BJ (cell line): ENCODE data around the gene GLP2R. TPM values are rescaled to one million over a fixed set of nuclear protein-coding genes. Genes with fewer than 3 reads are reported as not detected.

Experiments used
- CTCF ChIA-PET: fragments of 350-600 bp; formaldehyde crosslinking; extraction: SDS; loops from one replicate; lab custom pipeline; 2021; ENCODE audit warnings: antibody characterized with exemption, inconsistent platforms; lab: Yijun Ruan, JAX
- POLR2A ChIA-PET: fragments of 300-600 bp; sonication (Branson Sonifier 250); formaldehyde crosslinking; extraction: SDS; loops from one replicate; lab custom pipeline; 2021; ENCODE audit warnings: antibody characterized with exemption; lab: Charles Lee
- DNase-seq: peaks from one replicate; pipeline ENCODE4 v3.0.0-alpha.2; 2011; ENCODE audit warnings: low read depth
- H3K27me3 ChIP-seq: 2 replicates; pipeline ENCODE4 v1.6.0; 2011; ENCODE audit warnings: low read length; ENCODE audit not compliant: control insufficient read depth, insufficient read depth
- H3K36me3 ChIP-seq: 2 replicates; pipeline ENCODE4 v1.5.1; 2011; ENCODE audit warnings: low read length; ENCODE audit not compliant: control insufficient read depth, insufficient read depth
- H3K4me3 ChIP-seq: 2 replicates; pipeline ENCODE4 v1.5.1; 2011; ENCODE audit warnings: low read depth, mild to moderate bottlenecking, control low read depth, low read length
- polyA plus RNA-seq: library from polyadenylated mRNA; depleted of rRNA; stranded (reverse); fragments of >200 nt; gene quantifications from 2 replicates; pipeline ENCODE4 v1.2.3, GENCODE V29; 2011
- TF ChIP-seq, protein P1 (sequence below): IDR thresholded peaks from 2 replicates; pipeline ENCODE4 v1.5.1; 2011; ENCODE audit warnings: low read depth, mild to moderate bottlenecking, control low read depth, inconsistent platforms, low read length, moderate library complexity; ENCODE audit not compliant: insufficient read depth

Gene GLP2R
- polyA plus RNA-seq, 1 experiment, result 0.05 TPM

DNA sequence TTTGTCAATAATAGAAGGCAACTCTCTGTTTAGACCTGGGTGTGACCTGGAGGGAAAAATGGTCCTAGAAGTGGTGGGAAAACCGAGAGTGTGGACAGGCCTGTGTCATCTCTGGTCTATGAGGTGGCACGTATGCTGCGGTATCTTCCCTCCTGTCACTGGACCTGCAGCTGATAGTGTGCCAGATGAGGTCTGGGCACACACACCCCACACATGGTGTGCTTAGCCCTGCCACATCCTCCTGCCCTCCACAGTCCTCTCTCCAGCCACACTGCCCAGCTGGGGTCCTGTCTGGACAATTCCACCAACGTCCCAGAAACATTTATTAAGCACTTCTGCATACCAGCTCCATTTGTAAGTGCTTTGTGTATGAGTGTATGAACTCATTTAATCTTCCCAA is 37.2 kb downstream of the GLP2R start:
- POLR2A ChIA-PET, result no interaction called here
- CTCF ChIA-PET, result no interaction called here
- TF ChIP-seq, protein P1, sequence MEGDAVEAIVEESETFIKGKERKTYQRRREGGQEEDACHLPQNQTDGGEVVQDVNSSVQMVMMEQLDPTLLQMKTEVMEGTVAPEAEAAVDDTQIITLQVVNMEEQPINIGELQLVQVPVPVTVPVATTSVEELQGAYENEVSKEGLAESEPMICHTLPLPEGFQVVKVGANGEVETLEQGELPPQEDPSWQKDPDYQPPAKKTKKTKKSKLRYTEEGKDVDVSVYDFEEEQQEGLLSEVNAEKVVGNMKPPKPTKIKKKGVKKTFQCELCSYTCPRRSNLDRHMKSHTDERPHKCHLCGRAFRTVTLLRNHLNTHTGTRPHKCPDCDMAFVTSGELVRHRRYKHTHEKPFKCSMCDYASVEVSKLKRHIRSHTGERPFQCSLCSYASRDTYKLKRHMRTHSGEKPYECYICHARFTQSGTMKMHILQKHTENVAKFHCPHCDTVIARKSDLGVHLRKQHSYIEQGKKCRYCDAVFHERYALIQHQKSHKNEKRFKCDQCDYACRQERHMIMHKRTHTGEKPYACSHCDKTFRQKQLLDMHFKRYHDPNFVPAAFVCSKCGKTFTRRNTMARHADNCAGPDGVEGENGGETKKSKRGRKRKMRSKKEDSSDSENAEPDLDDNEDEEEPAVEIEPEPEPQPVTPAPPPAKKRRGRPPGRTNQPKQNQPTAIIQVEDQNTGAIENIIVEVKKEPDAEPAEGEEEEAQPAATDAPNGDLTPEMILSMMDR, result no peak

DNA sequence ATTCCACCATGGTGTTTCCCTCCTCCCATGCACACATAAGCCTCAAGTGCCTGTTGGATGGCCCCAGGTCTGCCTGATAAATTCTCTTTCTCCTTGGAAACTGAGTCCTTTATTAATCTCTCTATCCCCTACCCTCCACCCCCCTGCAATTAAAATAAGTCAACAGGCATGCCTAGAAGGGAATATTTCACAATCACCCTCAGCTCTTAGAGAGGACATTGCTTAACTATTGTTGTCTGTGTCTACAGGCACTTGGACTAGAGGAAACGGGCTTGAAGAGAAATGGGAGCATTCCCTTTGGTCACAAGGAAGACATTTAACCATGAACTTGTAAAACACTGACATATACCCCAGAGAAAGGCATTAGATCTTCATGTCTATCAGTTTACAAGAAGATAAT is 39.9 kb downstream of the GLP2R start:
- TF ChIP-seq, protein P1, result no peak
- no peaks in the 10 kb centered on the region for H3K27me3 ChIP-seq
- H3K36me3 ChIP-seq, result no peaks in the 10 kb centered on the region
- H3K4me3 ChIP-seq, result no peak overlapping the region
- POLR2A ChIA-PET, result no interaction called here
- CTCF ChIA-PET, result no interaction called here
- no peak for DNase-seq

More for the DNA sequence above, 37.2 kb downstream of the GLP2R start:
- Histone ChIP-seq H3K4me3 (no peak overlapping the region), H3K36me3 (no peaks in the 10 kb centered on the region), H3K27me3 (no peaks in the 10 kb centered on the region)
- DNase-seq, result no peak

DNA sequence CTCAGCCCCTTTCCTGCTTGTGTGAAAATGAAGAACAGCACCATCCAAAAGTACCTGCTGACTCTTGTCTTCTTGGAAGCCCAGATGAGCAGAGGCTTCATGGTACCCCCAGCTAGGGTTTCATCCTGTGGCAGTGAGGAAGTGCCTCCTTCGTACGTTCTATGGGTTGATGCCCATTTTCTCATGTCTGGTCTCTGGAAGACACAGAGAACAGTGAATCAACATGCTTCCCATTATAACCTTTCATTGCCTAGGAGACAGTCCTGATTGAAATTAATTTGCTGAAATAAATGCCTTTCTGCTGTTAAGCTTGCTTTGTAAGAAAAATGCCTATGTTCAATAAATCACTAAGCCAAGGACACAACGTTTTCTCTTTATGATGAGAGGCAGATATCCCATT is 42.8 kb downstream of the GLP2R start:
- ChIA-PET POLR2A (no interaction called here), CTCF (no interaction called here)
- Histone ChIP-seq H3K4me3 (no peak overlapping the region), H3K36me3 (no peaks in the 10 kb centered on the region), H3K27me3 (no peaks in the 10 kb centered on the region)
- no peak for DNase-seq
- TF ChIP-seq, protein P1, result no peak

DNA sequence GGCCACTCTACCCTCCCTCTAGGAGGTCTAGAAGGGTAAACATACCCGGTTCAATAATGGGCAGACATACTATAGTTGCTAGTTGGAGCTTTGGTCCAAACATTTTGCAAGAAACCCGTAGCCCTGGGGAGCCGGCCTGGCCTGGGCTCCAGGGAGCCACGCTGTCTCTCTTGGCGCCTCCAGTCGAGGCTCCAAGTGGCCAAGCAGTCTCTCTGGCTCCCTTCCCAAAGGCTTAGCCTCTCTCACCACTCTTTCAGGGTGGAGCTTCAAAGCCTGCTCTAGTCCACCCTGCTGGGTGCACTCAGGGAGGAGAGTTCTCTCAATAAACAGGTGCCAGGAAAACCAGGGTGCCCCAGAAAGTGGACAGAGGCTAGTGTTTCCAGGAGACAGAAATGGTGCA is 47.1 kb downstream of the GLP2R start:
- Histone ChIP-seq H3K36me3 (no peaks in the 10 kb centered on the region), H3K27me3 (no peaks in the 10 kb centered on the region), H3K4me3 (no peak overlapping the region)
- TF ChIP-seq, protein P1, result no peak
- DNase-seq, result no peak
- ChIA-PET POLR2A (no interaction called here), CTCF (interaction anchor here (0.7 kb wide), 1 partner anchor 9 kb away, joined by 3 read pairs; no protein-coding TSS in a partner anchor)

DNA sequence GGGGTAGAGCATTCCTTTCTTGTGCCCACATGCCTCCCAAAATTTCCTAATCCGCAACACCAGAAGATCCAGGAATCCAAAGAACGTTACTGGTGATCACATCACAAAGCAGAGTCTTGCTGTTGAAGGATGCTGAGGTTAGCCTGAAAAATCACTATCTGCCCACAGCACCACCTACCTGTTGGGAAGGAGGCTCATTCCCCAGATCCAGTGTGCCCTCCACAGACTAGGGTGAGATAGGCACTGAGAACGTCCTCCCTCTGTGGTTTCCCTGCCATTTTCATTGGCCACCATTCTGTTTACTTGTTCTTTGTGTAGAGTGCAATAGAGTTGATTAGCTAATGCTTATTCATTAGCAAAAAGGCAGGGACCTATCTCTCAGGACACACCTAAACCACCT is 49.0 kb downstream of the GLP2R start:
- H3K27me3 ChIP-seq, result no peaks in the 10 kb centered on the region
- H3K4me3 ChIP-seq, result no peak overlapping the region
- POLR2A ChIA-PET, result no interaction called here
- H3K36me3 ChIP-seq, result no peaks in the 10 kb centered on the region
- DNase-seq, result no peak
- CTCF ChIA-PET, result interaction anchor here (1.3 kb wide), 1 partner anchor 15 kb away, joined by 5 read pairs; no protein-coding TSS in a partner anchor
- TF ChIP-seq, protein P1, result no peak
